K562 (cell line): ENCODE measurements around the gene MRAS.

ENCODE experiments used
- MYBL2 ChIP-seq, 2 experiments: fragments of 450-650 bp in 1 of 2; sonication (generic) in 1 of 2; formaldehyde crosslinking in 1 of 2; IDR thresholded peaks; 2 replicates each; pipeline versions ENCODE4 v1.6.1 to v1.8.1; 2017 to 2022; ENCODE audit warnings: borderline replicate concordance in 1 of 2, inconsistent platforms in 1 of 2, low read depth in 1 of 2, mild to moderate bottlenecking in 1 of 2, missing genetic modification reagents in 1 of 2, moderate library complexity in 1 of 2
- RBBP5 ChIP-seq: fragments of 200-600 bp; sonication (generic); IDR thresholded peaks from 2 replicates; pipeline ENCODE4 v1.6.1; 2012; ENCODE audit warnings: borderline replicate concordance, mild to moderate bottlenecking, low read length, control low read depth, inconsistent platforms; ENCODE audit not compliant: insufficient read depth, poor library complexity, severe bottlenecking
- SMARCA4 ChIP-seq: fragments of 450-650 bp; IDR thresholded peaks from 2 replicates; pipeline ENCODE4 v1.6.1; 2016
- ZNF140 ChIP-seq: fragments of 250-450 bp; sonication (Bioruptor Pico); IDR thresholded peaks from 2 replicates; pipeline ENCODE4 v1.8.0; 2021; ENCODE audit warnings: moderate library complexity, mild to moderate bottlenecking, inconsistent platforms
- ZNF184 ChIP-seq: sonication (generic); formaldehyde crosslinking; IDR thresholded peaks from 2 replicates; pipeline ENCODE4 v1.5.0; 2020; ENCODE audit warnings: missing genetic modification reagents
- ZNF311 ChIP-seq: fragments of 250-450 bp; sonication (Bioruptor Pico); IDR thresholded peaks from 2 replicates; pipeline ENCODE4 v1.4.0; 2020; ENCODE audit warnings: mild to moderate bottlenecking, moderate library complexity
- ZNF384 ChIP-seq: IDR thresholded peaks from 2 replicates; pipeline ENCODE4 v1.6.1; 2012; ENCODE audit warnings: low read depth, low read length, improper control_type of control experiment
- TF ChIP-seq, protein P1 (sequence below), 3 experiments: IDR thresholded peaks in 2 of 3; conservative IDR thresholded peaks in 1 of 3; 2 replicates each; pipeline ENCODE4 v1.5.1; 2011 to 2012; ENCODE audit warnings: low read length in 3 of 3, mild to moderate bottlenecking in 3 of 3, control low read depth in 2 of 3, improper control_type of control experiment in 1 of 3, inconsistent platforms in 1 of 3, low read depth in 1 of 3, mixed read lengths in 1 of 3, moderate library complexity in 1 of 3; ENCODE audit not compliant: insufficient read depth in 2 of 3
- TF ChIP-seq, protein P2 (sequence below): sonication (generic); formaldehyde crosslinking; IDR thresholded peaks from 2 replicates; pipeline ENCODE4 v1.8.0; 2022; ENCODE audit warnings: missing genetic modification reagents, mild to moderate bottlenecking, borderline replicate concordance

DNA sequence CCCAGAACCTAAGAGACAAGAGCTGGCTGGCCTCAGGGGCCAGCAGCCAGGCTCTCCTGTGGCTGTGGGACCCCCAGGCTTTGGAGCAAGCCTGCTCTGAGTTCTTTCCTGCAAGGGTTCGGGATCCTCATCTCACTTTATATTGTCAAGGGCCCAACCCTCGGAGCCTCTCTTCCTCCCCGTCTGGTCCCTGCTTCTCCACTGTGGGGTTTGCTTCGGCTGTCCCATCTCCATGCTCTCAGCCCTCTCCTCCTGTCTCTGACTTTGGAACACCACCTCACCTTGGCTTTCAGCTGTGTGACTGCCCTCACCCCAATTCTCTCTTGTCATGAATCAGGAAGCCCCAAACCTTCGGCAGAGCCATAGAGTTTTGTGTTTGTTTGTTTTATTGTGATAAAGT lies 30.0 kb downstream of the MRAS start:
- TF ChIP-seq ZNF311 (CRISPR knock-in tag) (no peak), ZNF184 (CRISPR knock-in tag) (no peak), SMARCA4 (no peak), ZNF140 (CRISPR knock-in tag) (no peak), RBBP5 (no peak), ZNF384 (no peak), MYBL2 (IDR thresholded peaks at IDR 0.05; ENCODE audit: low read depth) (no peak), MYBL2 (CRISPR knock-in tag; IDR thresholded peaks at IDR 0.05; ENCODE audit: borderline replicate concordance) (no peak)
- TF ChIP-seq, protein P1, sequence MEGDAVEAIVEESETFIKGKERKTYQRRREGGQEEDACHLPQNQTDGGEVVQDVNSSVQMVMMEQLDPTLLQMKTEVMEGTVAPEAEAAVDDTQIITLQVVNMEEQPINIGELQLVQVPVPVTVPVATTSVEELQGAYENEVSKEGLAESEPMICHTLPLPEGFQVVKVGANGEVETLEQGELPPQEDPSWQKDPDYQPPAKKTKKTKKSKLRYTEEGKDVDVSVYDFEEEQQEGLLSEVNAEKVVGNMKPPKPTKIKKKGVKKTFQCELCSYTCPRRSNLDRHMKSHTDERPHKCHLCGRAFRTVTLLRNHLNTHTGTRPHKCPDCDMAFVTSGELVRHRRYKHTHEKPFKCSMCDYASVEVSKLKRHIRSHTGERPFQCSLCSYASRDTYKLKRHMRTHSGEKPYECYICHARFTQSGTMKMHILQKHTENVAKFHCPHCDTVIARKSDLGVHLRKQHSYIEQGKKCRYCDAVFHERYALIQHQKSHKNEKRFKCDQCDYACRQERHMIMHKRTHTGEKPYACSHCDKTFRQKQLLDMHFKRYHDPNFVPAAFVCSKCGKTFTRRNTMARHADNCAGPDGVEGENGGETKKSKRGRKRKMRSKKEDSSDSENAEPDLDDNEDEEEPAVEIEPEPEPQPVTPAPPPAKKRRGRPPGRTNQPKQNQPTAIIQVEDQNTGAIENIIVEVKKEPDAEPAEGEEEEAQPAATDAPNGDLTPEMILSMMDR (IDR thresholded peaks at IDR 0.05 in 2 of 3, conservative IDR thresholded peaks at IDR 0.05 in 1 of 3; ENCODE audit: insufficient read depth in 2 of 3, low read depth in 1 of 3, low read length in 3 of 3): no peak
- TF ChIP-seq, protein P2, sequence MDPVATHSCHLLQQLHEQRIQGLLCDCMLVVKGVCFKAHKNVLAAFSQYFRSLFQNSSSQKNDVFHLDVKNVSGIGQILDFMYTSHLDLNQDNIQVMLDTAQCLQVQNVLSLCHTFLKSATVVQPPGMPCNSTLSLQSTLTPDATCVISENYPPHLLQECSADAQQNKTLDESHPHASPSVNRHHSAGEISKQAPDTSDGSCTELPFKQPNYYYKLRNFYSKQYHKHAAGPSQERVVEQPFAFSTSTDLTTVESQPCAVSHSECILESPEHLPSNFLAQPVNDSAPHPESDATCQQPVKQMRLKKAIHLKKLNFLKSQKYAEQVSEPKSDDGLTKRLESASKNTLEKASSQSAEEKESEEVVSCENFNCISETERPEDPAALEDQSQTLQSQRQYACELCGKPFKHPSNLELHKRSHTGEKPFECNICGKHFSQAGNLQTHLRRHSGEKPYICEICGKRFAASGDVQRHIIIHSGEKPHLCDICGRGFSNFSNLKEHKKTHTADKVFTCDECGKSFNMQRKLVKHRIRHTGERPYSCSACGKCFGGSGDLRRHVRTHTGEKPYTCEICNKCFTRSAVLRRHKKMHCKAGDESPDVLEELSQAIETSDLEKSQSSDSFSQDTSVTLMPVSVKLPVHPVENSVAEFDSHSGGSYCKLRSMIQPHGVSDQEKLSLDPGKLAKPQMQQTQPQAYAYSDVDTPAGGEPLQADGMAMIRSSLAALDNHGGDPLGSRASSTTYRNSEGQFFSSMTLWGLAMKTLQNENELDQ (CRISPR knock-in tag): no peak
